ENCODE data around the gene DOCK6. TPM values are rescaled to one million over a fixed set of nuclear protein-coding genes. Genes with fewer than 3 reads are reported as not detected.
"Not testable (repeated sequence)": the region's sequence is repeated elsewhere in the genome, so short reads cannot be mapped to it uniquely, and the experiment has no call there.

DOCK6 gene
- total and polyA plus RNA-seq, 2 experiments from 2014 or later: 12.2 to 75.6 TPM

DNA sequence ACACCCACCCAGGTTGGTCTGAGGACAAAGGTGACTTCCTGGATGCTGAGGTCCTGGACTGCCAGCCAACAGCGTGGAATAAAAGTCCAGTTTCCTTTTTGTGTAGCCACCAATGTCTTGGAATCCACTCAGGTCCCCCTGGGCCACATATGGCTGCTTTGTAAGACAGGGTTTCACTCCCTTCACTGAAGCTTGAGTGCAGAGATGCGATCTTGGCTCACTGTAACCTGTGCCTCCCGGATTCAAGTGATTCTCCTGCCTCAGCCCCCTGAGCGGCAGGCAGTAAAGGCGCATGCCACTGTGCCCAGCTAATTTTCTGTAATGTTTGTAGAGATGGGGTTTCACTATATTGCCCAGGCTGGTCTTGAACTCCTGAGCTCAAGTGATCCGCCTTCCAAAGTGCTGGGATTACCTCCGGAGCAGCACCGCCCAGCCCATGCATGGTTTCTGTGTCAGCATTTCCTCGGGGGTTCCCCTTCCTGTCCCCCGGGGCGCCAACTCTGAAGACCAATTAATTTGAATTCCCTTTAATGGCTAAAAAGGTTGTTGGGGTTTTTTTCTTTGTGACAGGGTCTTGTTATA, 82.5 kb downstream of the DOCK6 start:
- TF ChIP-seq, protein P1, sequence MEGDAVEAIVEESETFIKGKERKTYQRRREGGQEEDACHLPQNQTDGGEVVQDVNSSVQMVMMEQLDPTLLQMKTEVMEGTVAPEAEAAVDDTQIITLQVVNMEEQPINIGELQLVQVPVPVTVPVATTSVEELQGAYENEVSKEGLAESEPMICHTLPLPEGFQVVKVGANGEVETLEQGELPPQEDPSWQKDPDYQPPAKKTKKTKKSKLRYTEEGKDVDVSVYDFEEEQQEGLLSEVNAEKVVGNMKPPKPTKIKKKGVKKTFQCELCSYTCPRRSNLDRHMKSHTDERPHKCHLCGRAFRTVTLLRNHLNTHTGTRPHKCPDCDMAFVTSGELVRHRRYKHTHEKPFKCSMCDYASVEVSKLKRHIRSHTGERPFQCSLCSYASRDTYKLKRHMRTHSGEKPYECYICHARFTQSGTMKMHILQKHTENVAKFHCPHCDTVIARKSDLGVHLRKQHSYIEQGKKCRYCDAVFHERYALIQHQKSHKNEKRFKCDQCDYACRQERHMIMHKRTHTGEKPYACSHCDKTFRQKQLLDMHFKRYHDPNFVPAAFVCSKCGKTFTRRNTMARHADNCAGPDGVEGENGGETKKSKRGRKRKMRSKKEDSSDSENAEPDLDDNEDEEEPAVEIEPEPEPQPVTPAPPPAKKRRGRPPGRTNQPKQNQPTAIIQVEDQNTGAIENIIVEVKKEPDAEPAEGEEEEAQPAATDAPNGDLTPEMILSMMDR (IDR thresholded peaks at IDR 0.05; ENCODE audit: low read depth, low read length): no peak
- H3K36me3 ChIP-seq: peaks cover 2% of the 10 kb centered on the region
- H3K4me3 ChIP-seq: no peak overlapping the region
- H3K27me3 ChIP-seq: no peaks in the 10 kb centered on the region
- no peak overlapping the region for H3K27ac ChIP-seq
- no peaks in the 10 kb centered on the region for H3K9me3 ChIP-seq (ENCODE audit: low read depth)
- no peaks in the 10 kb centered on the region for H3K4me1 ChIP-seq (ENCODE audit: low read depth)
- DNase-seq (ENCODE audit: low read depth in 1 of 2, low spot score in 1 of 2): no peak

GRCh38 chr19:11179145-11179465, 83.2 kb downstream of the DOCK6 start:
- H3K4me1 ChIP-seq (ENCODE audit: low read depth); H3K36me3 ChIP-seq; H3K27ac ChIP-seq; H3K9me3 ChIP-seq (ENCODE audit: low read depth); DNase-seq (ENCODE audit: low read depth in 1 of 2, low spot score in 1 of 2); H3K4me3 ChIP-seq; H3K27me3 ChIP-seq: not testable (repeated sequence)

DNA sequence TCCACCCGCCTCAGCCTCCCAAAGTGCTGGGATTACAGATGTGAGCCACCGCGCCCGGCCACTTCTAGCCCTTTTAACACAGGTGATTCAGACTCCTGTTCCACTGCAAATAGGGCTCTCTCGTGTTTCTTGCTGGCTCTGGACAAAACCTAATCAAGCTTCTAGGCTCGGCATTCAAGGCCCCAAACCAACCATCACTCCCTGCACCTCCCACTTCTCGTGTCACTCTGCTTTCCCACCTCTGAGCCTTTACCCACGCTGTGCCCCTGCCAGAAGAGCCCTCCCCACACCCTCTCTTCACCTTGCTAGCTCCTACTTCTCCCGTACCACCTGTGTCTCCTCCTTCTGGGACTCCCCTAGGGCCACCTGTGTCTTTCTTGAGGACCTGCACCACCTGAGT, 84.7 kb downstream of the DOCK6 start:
- Histone ChIP-seq H3K27me3 (no peaks in the 10 kb centered on the region), H3K9me3 (ENCODE audit: low read depth) (no peaks in the 10 kb centered on the region), H3K27ac (no peak overlapping the region), H3K4me3 (no peak overlapping the region), H3K36me3 (peaks cover 7% of the 10 kb centered on the region), H3K4me1 (ENCODE audit: low read depth) (no peaks in the 10 kb centered on the region)
- TF ChIP-seq, protein P1 (IDR thresholded peaks at IDR 0.05; ENCODE audit: low read depth, low read length): no peak
- DNase-seq (ENCODE audit: low read depth in 1 of 2, low spot score in 1 of 2): no peak

- H3K4me1 ChIP-seq (ENCODE audit: low read depth): no peaks in the 10 kb centered on the region
- no peak for DNase-seq (ENCODE audit: low read depth in 1 of 2, low spot score in 1 of 2)
- H3K4me3 ChIP-seq: no peak overlapping the region
- peaks cover 13% of the 10 kb centered on the region for H3K36me3 ChIP-seq
- no peaks in the 10 kb centered on the region for H3K27me3 ChIP-seq
- TF ChIP-seq, protein P1 (IDR thresholded peaks at IDR 0.05; ENCODE audit: low read depth, low read length): no peak
- no peaks in the 10 kb centered on the region for H3K9me3 ChIP-seq (ENCODE audit: low read depth)
- no peak overlapping the region for H3K27ac ChIP-seq
These were observed 85.7 kb downstream of the DOCK6 start for GRCh38 chr19:11176466-11177193.

- Histone ChIP-seq H3K27ac (no peak overlapping the region), H3K36me3 (peaks cover 13% of the 10 kb centered on the region), H3K27me3 (no peaks in the 10 kb centered on the region), H3K4me3 (no peak overlapping the region), H3K4me1 (ENCODE audit: low read depth) (no peaks in the 10 kb centered on the region), H3K9me3 (ENCODE audit: low read depth) (no peaks in the 10 kb centered on the region)
- no peak for DNase-seq (ENCODE audit: low read depth in 1 of 2, low spot score in 1 of 2)
- TF ChIP-seq, protein P1 (IDR thresholded peaks at IDR 0.05; ENCODE audit: low read depth, low read length): no peak
These were observed 86.4 kb downstream of the DOCK6 start for GRCh38 chr19:11175920-11176319.

DNA sequence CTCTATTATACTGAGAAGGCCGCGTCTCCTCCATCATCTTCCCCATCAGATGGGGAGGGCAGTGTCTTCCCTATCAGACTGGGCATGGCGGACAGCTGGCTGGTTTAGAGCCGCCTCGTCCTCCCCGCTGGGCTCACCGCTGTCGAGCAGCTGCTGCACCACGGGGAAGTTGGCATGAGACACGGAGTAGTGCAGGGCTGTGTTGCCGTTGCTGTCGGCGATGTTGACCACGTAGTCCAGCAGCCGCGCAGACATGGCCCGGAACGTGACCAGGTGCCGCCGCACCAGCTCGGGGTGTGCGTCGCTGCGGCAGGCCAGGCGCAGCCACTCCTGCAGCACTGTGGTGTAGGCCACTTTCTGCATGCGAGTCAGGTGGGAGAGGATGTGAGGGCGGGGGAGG, 88.0 kb downstream of the DOCK6 start:
- no peak for DNase-seq (ENCODE audit: low read depth in 1 of 2, low spot score in 1 of 2)
- no peak overlapping the region for H3K4me3 ChIP-seq
- peaks cover 19% of the 10 kb centered on the region for H3K36me3 ChIP-seq
- no peaks in the 10 kb centered on the region for H3K27me3 ChIP-seq
- TF ChIP-seq, protein P1 (IDR thresholded peaks at IDR 0.05; ENCODE audit: low read depth, low read length): no peak
- H3K27ac ChIP-seq: no peak overlapping the region
- H3K9me3 ChIP-seq (ENCODE audit: low read depth): no peaks in the 10 kb centered on the region
- H3K4me1 ChIP-seq (ENCODE audit: low read depth): no peaks in the 10 kb centered on the region

All from cardiac muscle cell (in vitro differentiated cells and primary cell).